ENCODE measurements around the gene STAU1.
"Not testable (repeated sequence)": the region's sequence is repeated elsewhere in the genome, so short reads cannot be mapped to it uniquely, and the experiment has no call there.

The STAU1 gene, protein sequence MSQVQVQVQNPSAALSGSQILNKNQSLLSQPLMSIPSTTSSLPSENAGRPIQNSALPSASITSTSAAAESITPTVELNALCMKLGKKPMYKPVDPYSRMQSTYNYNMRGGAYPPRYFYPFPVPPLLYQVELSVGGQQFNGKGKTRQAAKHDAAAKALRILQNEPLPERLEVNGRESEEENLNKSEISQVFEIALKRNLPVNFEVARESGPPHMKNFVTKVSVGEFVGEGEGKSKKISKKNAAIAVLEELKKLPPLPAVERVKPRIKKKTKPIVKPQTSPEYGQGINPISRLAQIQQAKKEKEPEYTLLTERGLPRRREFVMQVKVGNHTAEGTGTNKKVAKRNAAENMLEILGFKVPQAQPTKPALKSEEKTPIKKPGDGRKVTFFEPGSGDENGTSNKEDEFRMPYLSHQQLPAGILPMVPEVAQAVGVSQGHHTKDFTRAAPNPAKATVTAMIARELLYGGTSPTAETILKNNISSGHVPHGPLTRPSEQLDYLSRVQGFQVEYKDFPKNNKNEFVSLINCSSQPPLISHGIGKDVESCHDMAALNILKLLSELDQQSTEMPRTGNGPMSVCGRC

DNA sequence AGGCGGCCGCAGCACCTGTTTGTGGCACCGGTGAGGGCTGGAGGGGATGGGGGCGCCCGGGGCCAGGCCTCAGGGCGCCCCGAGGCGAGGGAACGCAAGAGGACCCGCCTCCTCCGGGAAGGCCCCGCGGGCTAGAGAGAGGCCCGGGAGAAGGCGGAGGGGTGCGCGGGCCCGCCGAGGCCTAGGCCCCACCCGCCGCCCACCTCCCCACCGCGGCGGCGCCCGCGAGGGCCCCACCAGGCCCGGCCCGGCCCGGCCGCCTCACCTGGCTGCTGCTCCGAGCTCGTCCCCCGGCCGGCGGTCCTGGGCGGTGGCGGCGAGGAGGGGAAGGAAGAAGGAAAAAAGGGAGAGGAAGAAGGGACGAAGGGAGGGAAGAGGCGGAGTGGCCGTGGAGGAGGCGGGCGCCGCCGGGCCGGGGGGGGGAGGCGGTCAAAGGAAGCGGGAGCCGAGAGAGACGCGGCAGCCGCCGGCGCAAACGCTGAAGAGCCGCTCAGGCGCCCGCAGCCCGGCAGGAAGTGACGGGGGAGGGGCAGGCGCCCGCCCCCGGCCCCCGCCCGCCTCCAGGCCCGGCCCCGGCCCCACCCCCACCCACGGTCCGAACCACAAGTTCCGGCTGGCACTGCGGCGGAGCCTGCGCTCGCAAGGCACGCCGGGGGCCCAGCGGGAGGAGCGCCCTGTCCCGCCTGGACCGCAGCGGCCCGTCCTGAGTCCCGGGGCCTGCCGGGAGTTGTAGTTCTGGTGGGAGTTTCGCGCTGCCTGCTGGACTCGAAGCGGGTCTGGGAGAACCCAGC lies at the start of gene STAU1:
STAU1 (minus strand) TSS at position 484 of the 791 bp plus-strand sequence. CDS start 22,133 bp downstream, outside the sequence.
- DNase-seq (ENCODE audit: low read depth in 2 of 2), result peak; percentile 92

DNA sequence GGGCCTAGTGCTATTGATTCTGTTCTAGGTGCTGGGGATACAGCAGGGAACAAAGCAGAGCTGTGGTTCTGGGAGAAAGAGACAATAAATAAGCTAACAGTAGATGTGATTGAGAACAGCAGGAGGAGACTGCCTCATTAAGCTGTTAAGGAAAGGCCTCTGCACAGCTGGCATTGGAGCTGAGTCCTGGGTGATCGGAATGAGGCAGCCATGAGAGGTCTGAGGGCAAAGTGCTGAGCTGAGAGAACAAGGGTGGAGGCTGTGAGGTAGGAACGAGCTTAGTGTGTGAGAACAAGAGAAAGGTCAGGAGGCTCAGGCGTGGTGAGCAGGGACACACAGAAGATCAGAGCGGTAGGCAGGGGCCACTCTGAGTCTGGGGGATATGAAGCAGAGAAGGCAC lies 49.4 kb upstream of the STAU1 start:
- DNase-seq (ENCODE audit: low read depth in 2 of 2), result no peak

DNA sequence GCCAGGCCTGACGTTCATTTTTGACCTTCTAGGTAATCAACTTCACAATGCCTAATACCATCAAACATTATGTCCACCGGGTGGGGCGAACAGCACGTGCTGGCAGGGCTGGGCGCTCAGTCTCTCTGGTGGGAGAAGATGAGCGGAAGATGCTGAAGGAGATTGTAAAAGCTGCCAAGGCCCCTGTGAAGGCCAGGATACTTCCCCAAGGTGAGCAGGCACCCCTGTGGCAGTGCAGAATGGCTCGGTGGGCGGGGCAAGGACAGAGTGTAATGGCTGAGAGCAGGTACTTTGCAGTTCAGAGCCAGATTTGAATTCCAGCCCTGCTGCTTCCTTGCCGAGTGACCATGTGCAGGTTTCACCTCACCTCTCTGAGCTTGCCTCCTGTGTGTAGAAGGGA lies 48.2 kb upstream of the STAU1 start:
- DNase-seq (ENCODE audit: low read depth in 2 of 2), result no peak

DNA sequence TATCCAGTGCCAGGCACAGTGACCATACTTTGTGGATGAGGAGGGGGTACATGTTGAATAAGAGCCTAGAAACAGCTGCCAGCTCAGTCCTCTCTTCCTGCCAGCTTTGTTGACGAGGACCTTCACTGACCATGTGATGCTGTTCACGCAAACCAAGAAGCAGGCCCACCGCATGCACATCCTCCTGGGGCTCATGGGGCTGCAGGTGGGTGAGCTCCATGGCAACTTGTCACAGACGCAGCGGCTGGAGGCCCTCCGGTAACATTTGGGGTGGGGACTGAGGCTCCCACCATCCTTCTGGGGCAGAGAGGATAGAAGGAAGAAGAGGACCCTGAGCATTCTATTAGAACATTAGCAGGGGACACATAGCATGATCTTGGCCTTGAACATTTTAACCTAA lies 46.7 kb upstream of the STAU1 start:
- DNase-seq (ENCODE audit: low read depth in 2 of 2), result no peak

DNA sequence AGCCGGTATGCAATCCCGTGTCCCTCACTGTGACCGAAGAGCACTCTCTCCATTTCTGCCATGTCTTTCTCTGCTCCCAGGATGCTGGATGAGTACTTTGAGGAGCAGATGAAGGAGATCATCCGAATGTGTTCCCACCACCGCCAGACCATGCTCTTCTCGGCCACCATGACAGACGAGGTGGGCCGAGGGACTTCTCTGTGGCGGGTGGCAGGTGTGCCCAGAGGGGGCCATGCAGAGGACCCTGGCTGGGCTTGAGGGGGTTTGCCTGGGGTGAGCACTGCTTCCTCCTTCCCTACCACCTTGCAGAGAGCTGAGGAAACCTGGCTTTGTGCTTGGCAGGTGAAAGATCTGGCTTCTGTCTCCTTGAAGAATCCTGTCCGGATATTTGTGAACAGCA lies 45.1 kb upstream of the STAU1 start:
- no peak for DNase-seq (ENCODE audit: low read depth in 2 of 2)

DNA sequence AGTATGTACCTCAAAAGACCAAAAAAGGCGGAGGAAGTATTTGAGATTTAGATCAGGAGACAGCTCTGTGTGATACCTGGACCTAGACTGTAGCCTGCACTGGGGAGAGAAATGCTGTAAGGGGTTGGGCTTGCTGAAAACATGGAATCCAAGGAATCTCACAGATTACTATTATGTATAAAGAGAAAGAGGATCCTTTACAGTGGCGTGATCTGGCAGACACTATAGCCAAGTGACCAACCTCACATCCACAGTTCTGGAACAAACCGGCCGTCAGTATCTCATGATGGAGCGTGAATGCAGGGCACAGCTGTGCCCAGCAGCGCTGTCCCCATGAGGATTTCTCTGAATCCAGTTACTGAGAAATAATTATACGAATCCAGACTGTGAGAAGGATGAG lies 43.3 kb upstream of the STAU1 start:
- no peak for DNase-seq (ENCODE audit: low read depth in 2 of 2)

DNA sequence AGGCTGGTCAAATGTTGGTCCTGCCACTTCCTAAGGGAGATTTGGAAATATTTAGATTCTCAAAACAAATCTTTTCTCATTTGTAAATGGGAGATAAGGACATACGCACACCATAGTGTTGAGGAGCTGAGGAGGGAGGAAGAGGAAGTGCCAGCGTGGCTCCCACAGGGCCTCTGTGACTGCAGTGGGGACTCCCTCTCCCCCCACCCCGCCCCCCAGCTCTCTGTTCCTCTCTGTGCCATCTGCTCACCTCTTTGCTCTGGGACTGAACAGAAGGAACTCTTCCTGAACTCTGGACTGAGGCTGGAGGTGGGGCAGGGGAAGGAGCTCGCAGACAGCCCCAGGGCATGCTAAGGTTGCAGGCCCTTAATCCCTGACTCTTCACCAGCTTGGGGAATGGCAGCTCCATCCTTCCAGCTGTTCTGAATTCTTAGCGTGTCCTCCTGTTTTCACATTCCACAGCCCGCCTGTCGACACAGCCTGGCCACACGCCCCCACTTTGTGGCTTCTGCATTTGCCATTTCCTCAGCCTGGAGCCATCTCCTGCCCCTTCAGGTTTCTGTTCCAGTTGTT lies 42.5 kb upstream of the STAU1 start:
- no peak for DNase-seq (ENCODE audit: low read depth in 2 of 2)

DNA sequence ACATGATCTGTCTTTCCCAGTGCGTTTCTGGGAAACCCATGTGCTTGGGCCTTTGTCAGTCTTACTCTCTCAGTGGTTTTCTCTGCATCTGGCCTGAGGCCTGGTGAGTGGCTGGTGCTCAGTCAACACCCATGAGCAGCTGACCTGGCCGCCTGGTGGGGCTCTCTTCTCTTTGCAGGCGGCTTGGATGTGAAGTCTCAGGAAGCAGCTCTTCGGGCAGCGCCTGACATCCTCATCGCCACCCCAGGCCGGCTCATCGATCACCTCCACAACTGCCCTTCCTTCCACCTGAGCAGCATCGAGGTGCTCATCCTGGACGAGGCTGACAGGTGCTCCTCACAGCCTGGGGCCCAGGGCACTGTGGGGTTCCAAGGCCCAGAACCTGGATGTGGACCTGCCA lies 41.9 kb upstream of the STAU1 start:
- no peak for DNase-seq (ENCODE audit: low read depth in 2 of 2)

DNA sequence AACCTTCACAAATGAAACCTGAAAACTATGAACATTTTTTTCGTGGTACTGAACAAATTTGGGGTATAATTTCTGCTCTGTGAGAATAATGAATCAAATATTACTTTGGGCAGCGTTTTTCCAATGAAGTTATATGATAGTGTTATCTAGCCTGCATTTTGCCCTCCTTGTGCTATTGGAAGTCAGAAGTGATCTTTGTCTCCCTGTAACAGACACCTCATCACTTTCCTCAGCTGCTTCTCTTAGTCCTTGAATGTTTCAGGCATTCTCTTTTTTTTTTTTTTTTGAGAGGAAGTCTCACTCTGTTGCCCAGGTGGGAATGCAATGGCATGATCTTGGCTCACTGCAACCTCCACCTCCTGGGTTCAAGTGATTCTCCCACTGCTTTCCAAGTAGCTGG lies 41.2 kb upstream of the STAU1 start:
- no peak for DNase-seq (ENCODE audit: low read depth in 2 of 2)

DNA sequence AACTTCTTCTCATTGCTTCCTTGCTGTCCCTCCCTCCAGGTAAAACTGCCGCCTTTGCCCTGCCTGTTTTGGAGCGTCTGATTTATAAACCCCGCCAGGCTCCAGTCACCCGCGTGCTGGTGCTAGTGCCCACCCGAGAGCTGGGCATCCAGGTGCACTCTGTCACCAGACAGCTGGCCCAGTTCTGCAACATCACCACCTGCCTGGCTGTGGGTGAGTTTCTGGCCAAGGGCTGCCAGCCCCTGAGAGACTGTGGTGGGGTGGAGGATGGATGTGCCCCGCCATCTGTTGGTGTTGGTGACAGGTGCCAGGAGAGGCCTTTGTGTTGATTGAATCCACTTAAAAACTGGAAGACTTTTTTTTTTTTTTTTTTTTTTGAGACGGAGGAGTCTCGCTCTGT lies 40.5 kb upstream of the STAU1 start:
- no peak for DNase-seq (ENCODE audit: low read depth in 2 of 2)

DNA sequence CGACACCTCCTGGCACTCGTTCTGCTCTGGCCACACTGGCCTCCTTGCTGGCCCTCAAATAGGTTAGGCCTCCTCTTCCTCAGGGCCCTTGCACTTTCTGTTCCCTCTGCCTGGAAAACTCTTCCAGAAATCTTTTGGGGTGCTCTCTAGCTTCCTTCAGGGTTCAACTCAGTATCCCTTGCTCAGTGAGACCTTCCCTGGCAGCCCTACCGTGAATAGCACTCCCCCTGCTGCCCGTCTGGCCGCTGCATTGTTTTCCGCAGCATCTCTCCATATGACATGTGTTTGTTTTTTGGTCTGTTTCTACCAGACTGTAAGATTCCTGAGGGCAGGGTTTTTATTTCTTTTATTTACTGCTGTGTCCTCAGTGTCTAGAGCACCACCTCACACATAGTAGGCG lies 37.8 kb upstream of the STAU1 start:
- DNase-seq (ENCODE audit: low read depth in 2 of 2), result no peak

DNA sequence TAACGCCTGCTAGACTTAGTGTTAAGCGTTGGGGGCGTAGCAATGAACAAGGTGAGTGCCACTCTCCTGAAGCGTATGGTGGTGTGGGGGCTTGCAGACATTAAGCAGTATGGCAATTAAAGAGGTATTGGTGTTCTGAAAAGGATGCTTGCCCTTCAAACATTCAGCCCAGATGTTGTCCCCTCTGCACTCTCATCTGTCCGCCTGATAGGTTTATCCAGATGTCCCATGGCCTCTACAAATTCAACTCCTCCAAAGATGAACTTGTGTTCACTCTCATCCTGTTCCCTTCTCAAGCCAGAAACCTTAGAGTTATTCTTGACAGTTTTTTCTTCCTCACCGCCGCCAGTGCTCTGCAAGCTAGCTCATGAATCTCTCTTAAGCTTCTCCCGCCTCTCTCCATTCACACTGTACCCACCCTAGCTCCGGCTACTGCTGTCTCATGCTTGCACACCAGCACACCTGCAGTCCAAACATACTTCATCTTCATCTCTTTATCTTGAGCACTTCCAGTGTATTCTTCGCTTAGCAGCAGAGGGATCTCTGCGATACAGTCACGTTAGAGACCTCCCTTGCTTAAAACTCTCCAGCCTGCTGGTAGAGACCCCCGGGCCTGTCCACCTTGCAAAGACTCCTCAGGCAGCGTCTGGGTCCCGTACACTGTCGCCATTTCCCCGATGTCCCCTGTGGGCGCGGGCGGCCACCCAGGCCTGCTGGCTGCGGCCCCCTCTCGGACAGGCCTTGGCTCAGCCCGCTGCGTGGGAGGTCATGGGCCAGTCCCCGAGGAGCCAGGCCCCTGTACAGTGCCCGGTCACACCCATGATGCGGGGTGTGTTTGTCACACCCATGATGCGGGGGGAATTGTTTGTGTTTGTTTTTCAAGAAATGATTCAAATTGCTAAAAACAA lies 32.0 kb upstream of the STAU1 start:
- no peak for DNase-seq (ENCODE audit: low read depth in 2 of 2)

DNA sequence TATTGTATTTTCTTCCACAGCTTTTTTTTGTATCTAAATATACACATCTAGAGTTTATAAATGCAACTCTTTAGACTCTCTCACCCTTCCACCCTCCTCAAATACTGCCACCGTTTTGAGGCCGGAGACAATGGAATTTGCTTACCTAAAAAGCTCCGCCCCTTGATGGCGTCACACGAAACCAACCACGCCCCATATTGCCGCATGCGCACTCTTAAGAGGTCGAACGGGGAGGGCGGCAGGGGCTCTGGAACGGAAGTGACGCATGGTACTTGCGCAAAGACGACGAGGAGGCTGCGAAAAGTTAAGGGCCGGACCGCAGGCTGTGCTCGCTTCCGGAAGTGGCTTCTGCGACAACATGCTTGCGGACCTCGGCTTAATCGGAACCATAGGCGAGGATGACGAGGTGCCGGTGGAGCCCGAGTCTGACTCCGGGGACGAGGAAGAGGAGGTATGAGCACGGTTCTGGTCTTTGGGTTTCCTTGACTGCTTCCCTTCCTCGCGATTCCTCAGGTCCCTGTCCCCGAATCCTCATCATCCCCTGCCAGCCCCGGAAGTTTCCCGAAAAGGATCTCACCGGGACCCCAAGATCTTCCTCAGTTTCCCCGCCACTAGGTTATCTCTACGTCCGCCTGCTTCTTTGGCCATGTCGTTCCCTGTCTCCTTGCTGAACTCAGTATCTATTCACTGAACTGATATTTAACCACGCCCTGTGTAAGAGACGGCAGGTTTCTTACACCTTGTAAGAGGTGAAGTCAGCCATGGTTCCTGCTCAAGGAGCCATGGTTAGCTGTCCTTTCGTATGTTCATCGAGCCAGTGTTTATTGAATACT lies 31.2 kb upstream of the STAU1 start, which contains the start of gene DDX27:
DDX27 (plus strand) TSS at position 326 of the 833 bp plus-strand sequence; CDS start at position 359, 33 bp downstream.
- peak; percentile 98 for DNase-seq (ENCODE audit: low read depth in 2 of 2)

DNA sequence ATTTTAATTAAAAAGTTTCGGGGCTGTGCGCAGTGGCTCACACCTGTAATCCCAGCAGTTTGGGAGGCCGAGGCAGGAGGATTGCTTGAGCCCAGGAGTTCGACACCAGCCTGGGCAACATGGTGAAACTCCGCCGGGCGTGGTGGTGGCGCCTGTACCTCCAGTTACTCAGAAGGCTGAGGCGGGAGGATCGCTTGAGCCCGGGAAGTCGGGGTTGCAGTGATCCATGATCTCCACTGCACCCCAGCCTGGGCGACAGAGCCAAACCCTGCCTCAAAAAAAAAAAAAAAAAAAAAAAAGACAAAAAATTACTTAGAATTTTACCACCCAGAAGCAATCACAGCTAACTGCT lies 30.6 kb upstream of the STAU1 start:
- DNase-seq (ENCODE audit: low read depth in 2 of 2), result not testable (repeated sequence)

DNA sequence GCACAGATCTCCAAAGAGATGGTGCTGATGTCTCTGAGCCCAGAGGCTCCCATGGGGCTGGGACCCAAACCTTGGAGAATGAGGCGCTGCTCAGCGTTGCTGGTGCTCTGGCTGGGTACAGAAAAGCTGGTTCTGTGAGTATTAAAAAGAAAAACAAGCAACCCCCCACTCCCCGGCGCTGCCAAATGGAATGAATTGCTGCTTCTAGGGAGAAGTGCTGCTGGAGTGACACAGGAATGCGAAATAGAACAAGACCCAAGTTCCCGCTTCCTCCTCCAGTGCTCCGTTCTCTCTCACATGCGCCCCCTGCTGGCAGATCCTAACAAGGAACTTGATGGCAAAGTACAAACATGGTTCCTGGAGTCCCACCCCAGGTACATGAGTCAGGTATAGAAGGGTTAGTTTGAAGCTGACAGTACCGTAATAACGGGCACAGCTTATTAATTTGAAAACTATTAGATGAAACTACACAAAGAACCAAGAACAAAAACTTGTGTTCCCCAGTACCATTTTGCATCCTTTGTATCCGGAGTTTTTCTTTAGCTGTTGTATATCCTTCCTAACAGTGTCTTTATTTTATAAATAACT lies 29.0 kb upstream of the STAU1 start:
- DNase-seq (ENCODE audit: low read depth in 2 of 2), result peak; percentile 75 to 79

DNA sequence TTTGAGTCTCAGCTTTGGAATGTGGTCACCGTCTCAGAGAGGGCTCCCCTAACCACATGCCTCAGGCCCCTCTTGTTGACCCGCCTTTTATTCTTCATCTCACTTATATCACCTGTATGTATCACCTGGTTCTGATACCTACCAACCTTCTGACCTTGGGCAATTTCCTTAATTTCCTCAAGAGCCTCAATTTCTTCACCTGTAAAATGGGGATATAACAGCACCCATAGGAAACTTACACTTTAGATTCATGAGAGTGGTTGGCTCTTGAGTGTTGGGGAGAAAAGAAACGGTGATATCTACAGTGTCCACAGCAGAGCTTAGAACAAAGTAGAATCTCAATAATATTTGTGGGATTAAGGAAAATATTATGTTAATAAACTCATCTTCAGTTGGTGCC lies 27.1 kb upstream of the STAU1 start:
- DNase-seq (ENCODE audit: low read depth in 2 of 2), result no peak

DNA sequence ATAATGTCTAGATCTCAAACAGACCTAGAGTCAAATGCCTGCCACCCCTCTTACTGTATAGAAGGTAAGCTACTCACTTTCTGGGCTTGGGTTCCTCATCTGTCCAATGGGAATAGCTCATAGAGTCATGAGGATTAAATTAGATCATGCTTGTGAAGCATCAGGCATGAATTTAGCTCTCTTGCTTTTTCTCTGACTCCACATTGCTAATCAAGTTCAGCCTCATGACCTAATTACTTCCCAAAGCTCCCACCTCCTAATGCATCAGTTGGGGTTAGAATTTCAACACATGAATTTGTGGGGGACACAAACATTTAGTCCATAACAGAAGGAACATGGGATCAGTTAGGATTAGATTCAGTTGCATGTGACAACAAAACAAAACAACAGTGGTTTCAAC lies 26.4 kb upstream of the STAU1 start:
- DNase-seq (ENCODE audit: low read depth in 2 of 2), result no peak

DNA sequence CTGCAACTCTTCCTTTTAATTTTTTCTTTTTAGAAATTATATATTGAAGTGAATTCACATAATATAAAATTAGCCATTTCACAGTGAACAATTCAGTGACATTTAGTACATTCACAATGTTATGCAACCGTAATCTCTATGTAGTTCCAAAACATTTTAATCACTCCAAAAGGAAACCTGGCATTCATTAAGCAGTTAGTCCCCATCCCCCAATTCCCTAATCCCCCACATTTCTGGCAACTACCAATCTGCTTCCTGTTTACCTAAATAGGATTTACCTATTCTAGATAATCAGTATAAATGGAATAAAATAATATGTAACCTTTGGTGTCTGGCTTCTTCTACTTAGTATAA lies 22.6 kb upstream of the STAU1 start:
- DNase-seq (ENCODE audit: low read depth in 2 of 2), result no peak

DNA sequence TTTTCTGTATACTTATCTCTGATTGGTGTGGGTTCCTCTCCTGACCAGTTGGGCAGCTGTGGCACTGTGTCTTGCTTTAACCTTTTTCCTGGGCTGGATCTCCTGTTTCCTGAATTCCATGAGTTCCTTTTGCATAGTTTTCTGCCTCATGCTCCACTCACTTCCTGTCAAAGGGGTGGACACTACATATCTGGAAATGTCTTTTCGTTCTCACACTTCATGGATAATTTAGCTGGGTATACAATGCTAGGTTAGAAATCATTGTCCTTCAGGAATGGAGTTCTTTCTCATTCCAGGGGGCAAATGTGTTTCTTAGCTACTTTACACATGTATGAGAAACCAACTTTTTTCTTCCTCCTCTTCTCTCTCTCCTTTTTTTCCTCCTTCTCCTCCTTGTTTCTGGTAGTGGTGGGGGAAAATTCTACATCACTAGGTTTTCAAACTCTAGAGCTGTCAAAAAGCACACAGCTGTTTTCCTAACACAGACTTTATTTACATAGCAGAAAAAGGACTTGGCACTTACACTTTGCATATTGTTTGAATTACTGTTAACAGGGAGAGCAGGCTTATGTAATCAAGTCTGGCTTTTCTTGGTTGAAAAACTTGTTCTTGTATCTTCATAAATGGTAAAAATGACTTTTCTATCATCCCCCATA lies 22.1 kb upstream of the STAU1 start:
- DNase-seq (ENCODE audit: low read depth in 2 of 2), result no peak

DNA sequence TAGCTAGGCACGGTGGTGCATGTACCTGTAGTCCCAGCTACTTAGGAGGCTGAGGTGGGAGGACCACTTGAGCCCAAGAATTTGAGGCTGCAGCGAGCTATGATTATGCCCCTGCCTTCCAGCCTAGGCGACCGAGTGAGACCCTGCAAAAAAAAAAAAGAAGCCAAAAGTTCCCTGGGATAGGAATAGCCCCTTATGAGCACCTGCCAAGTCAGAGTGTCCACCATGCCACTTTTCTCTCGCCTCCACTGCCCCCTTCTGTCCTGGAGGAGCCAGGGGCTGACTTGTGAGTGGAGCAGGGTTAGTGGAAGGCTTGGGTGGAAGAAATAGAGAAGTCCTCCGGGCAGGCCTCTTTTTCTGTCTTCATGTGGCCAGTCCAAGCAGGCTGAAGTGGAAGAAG lies 18.9 kb upstream of the STAU1 start:
- no peak for DNase-seq (ENCODE audit: low read depth in 2 of 2)
